Osteoblast (primary cell): ENCODE measurements around the gene DEAF1. TPM values are rescaled to one million over a fixed set of nuclear protein-coding genes. Genes with fewer than 3 reads are reported as not detected.

Source experiments
- DNase-seq: peaks from one replicate; pipeline ENCODE4 v3.0.0; 2011; ENCODE audit warnings: low spot score, mixed read lengths; ENCODE audit not compliant: insufficient read length; ENCODE audit errors: missing footprints
- H2AFZ ChIP-seq: 2 replicates; pipeline ENCODE4 v1.6.0; 2011; ENCODE audit warnings: mild to moderate bottlenecking, low read length
- H3K27ac ChIP-seq: 2 replicates; pipeline ENCODE4 v1.5.1; 2011; ENCODE audit warnings: mild to moderate bottlenecking, low read depth, low read length, moderate library complexity
- H3K27me3 ChIP-seq: 2 replicates; pipeline ENCODE4 v1.6.0; 2012; ENCODE audit warnings: mild to moderate bottlenecking, control low read depth, inconsistent platforms, low read length, moderate library complexity; ENCODE audit not compliant: insufficient read depth
- H3K36me3 ChIP-seq: 2 replicates; pipeline ENCODE4 v1.5.1; 2011; ENCODE audit warnings: mild to moderate bottlenecking, low read length, control low read depth, moderate library complexity; ENCODE audit not compliant: insufficient read depth
- H3K4me1 ChIP-seq: 2 replicates; pipeline ENCODE4 v1.5.1; 2011; ENCODE audit warnings: mild to moderate bottlenecking, low read length, control low read depth, moderate library complexity; ENCODE audit not compliant: insufficient read depth
- H3K4me2 ChIP-seq: 2 replicates; pipeline ENCODE4 v1.6.0; 2011; ENCODE audit warnings: mild to moderate bottlenecking, low read length; ENCODE audit not compliant: insufficient read depth
- H3K4me3 ChIP-seq: fragments of 200-600 bp; sonication (generic); 3 replicates; pipeline ENCODE4 v1.5.1; 2012; ENCODE audit warnings: mild to moderate bottlenecking, low read length, inconsistent platforms; ENCODE audit not compliant: insufficient read depth
- H3K79me2 ChIP-seq: 2 replicates; pipeline ENCODE4 v1.6.0; 2012; ENCODE audit warnings: mild to moderate bottlenecking, low read length, control low read depth, inconsistent platforms; ENCODE audit not compliant: insufficient read depth
- H3K9me3 ChIP-seq: 2 replicates; pipeline ENCODE4 v1.5.1; 2011; ENCODE audit warnings: low read depth, low read length, control low read depth
- H4K20me1 ChIP-seq: 2 replicates; pipeline ENCODE4 v1.6.0; 2012; ENCODE audit warnings: mild to moderate bottlenecking, low read length, control low read depth; ENCODE audit not compliant: insufficient read depth
- total RNA-seq: library from RNA; depleted of rRNA; stranded (reverse); fragments of >200 nt; gene quantifications from 2 replicates; pipeline ENCODE4 v1.2.3, GENCODE V29; 2012
- TF ChIP-seq, protein P1 (sequence below): IDR thresholded peaks from 2 replicates; pipeline ENCODE4 v1.5.1; 2011; ENCODE audit warnings: mild to moderate bottlenecking, low read depth, low read length, moderate library complexity; ENCODE audit errors: extremely low read depth

The DEAF1 gene
- total RNA-seq, 1 donor = 44.2 TPM

DNA sequence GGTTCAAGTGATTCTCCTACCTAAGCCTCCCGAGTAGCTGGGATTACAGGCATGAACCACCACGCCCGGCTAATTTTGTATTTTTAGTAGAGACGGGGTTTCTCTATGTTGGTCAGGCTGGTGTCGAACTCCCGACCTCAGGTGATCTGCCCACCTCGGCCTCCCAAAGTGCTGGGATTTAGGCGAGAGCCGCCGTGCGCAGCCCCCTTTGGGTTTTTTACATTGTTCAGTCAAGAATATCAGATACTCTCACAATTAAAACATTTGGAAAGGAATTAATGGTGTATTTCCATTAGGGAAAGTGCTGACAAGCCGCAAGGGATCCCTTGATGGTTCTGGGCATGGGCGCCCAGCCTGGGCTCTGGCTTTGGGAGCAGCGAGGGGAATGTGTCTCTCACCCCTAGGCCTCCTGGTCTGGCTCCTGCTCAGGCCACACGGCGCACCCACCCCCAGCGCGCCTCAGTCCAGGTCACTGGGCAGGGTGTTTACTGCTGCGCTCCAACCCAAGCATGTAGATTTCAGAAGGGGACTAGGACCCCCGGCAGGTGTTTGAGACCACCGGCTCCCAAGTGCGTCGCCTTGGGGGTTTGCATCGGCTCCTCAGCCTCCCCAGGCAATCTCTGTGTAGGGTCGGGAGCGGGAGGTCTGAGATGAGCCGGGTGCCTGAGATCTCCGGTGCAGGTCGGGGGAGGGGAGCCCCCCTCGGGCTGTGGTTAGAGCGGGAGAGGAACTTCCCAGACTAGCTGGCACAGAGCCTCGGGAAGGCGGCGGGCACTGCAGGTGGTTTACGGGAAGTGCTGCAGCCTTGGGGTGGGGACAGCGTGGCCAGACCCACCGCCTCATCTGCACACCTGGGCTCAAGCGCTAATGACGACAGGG lies 78.5 kb downstream of the DEAF1 start:
- Histone ChIP-seq H3K27me3 (no peaks in the 10 kb centered on the region), H3K4me3 (peak overlapping the region; percentile 90), H4K20me1 (peaks cover 29% of the 10 kb centered on the region), H3K9me3 (no peaks in the 10 kb centered on the region), H3K4me2 (peak overlapping the region; percentile 97), H3K36me3 (peaks cover 16% of the 10 kb centered on the region), H2AFZ (no peak overlapping the region), H3K4me1 (peaks cover 10% of the 10 kb centered on the region), H3K27ac (peak overlapping the region; percentile 83), H3K79me2 (no peaks in the 10 kb centered on the region)
- TF ChIP-seq, protein P1, sequence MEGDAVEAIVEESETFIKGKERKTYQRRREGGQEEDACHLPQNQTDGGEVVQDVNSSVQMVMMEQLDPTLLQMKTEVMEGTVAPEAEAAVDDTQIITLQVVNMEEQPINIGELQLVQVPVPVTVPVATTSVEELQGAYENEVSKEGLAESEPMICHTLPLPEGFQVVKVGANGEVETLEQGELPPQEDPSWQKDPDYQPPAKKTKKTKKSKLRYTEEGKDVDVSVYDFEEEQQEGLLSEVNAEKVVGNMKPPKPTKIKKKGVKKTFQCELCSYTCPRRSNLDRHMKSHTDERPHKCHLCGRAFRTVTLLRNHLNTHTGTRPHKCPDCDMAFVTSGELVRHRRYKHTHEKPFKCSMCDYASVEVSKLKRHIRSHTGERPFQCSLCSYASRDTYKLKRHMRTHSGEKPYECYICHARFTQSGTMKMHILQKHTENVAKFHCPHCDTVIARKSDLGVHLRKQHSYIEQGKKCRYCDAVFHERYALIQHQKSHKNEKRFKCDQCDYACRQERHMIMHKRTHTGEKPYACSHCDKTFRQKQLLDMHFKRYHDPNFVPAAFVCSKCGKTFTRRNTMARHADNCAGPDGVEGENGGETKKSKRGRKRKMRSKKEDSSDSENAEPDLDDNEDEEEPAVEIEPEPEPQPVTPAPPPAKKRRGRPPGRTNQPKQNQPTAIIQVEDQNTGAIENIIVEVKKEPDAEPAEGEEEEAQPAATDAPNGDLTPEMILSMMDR = no peak
- DNase-seq = peak; percentile 89

DNA sequence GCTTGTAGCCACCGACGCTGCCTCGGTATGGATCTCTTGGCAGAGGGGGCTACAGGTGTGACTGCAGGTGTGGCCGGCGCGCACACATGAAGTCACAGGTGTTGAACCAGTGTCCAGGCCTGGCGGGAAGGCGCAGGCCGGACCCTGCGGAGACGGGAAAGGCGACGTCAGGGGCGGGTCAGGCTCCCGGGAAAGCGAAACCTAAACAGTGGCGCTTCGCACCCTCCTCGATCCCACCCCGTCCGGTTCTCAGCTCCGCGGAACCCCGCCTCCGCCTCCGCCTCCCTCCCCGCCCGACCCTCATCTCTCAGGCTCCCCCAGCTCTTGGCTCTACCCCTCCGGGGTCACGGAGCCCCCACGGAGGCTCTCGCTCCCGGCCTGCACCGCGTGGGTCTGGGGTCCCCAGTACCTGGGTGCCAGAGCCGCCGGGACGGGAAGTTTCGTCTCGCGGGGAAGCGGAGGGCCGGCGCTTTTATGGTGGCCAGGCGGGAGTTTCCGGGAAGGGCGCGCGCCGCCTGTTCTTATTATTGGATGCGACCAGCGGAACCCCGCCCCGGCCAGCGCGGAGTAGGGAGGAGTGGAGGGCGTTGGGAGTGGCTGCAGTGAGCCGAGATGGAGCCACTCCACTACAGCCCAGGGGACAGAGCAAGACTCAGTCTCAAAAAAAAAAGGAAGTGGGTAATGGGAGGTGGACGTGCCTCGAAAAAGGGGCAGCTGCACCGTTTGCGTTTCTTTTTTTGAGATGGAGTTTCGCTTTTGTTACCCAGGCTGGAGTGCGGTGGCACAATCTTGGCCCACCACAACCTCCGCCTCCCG lies 79.3 kb downstream of the DEAF1 start, which contains the start of gene IRF7:
Gene IRF7 (minus strand): TSS at position 447 of the 816 bp plus-strand sequence. CDS start 586 bp downstream, outside the sequence.
- no peak within 1 kb of the TSS for H2AFZ ChIP-seq
- peaks cover 29% of the 10 kb centered on the region for H4K20me1 ChIP-seq
- TF ChIP-seq, protein P1 = no peak
- peak within 1 kb of the TSS; percentile 90 for H3K4me3 ChIP-seq
- peak; percentile 100 for DNase-seq
- H3K4me1 ChIP-seq = peaks cover 10% of the 10 kb centered on the region
- no peaks in the 10 kb centered on the region for H3K9me3 ChIP-seq
- H3K79me2 ChIP-seq = no peaks in the 10 kb centered on the region
- peak within 1 kb of the TSS; percentile 97 for H3K4me2 ChIP-seq
- peak within 1 kb of the TSS; percentile 83 for H3K27ac ChIP-seq
- H3K27me3 ChIP-seq = no peaks in the 10 kb centered on the region
- H3K36me3 ChIP-seq = peaks cover 24% of the 10 kb centered on the region

DNA sequence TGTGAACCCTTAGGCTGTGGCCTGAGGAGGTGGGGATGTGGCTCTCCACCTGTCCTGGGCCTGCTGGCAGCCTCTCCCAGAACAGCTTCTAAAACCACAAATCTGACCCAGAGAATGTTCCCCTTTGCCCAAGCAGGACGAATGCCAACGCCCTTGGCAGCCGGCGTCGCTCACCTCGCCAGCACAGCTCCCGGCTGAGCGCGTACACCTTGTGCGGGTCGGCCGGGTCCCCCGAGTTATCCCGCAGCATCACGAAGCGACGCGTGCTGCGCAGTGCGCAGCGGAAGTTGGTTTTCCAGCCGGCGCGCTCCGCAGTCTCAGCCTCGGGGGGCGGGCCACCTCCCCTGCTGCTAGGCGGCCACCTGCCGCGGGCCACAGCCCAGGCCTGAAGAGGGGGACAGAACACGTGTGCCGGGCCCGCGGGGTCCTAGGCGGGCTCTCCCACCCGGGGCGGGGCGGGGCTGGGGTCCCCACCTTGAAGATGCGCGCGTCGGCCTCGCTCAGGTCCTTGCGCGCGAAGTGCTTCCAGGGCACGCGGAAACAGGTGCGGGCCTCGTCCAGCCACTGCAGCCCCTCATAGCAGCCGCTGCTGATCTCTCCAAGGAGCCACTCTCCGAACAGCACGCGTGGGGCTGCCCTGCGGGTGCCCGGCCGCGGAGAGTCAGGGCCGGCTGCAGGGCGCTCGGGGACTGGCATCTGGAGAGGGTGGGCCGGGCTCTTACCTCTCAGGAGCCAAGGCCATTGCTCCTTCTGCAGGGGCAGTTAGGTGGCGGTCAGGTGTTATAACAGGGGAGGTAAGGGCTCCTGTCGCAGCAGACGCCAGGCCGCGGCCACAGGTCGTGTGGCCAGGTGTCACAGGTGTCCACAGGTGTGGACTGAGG lies 80.2 kb downstream of the DEAF1 start:
- Histone ChIP-seq H4K20me1 (peaks cover 32% of the 10 kb centered on the region), H3K9me3 (no peaks in the 10 kb centered on the region), H3K79me2 (no peaks in the 10 kb centered on the region), H2AFZ (no peak overlapping the region), H3K4me1 (peaks cover 10% of the 10 kb centered on the region), H3K4me3 (peak overlapping the region; percentile 90), H3K27ac (peak overlapping the region; percentile 83), H3K36me3 (peaks cover 31% of the 10 kb centered on the region), H3K27me3 (no peaks in the 10 kb centered on the region), H3K4me2 (peak overlapping the region; percentile 97)
- TF ChIP-seq, protein P1 = no peak
- peak; percentile 85 for DNase-seq
